ENCODE measurements around the gene ZNF138.

- TF ChIP-seq CTCF (tag by site-specific recombination; IDR thresholded peaks at IDR 0.05) (no peak), KLF1 (tag by site-specific recombination; IDR thresholded peaks at IDR 0.05) (no peak), ZFP37 (tag by site-specific recombination; IDR thresholded peaks at IDR 0.05) (no peak), ZNF211 (tag by site-specific recombination; IDR thresholded peaks at IDR 0.05; ENCODE audit: low read depth) (no peak), RBAK (tag by site-specific recombination; IDR thresholded peaks at IDR 0.05) (no peak), YY1 (tag by site-specific recombination; IDR thresholded peaks at IDR 0.05) (no peak), PATZ1 (tag by site-specific recombination; IDR thresholded peaks at IDR 0.05) (no peak)
Measured at GRCh38 chr7:64879800-64880199, 85.6 kb downstream of the ZNF138 start.

Data from HEK293 (cell line).